Muscle layer of colon (tissue), 2 donors: ENCODE measurements around the gene OR1S2.
"Not testable (repeated sequence)": the region's sequence is repeated elsewhere in the genome, so short reads cannot be mapped to it uniquely, and the experiment has no call there.

Source experiments
- H3K27ac ChIP-seq: one replicate; pipeline ENCODE4 v1.7.0; 2013; ENCODE audit warnings: low read depth, mild to moderate bottlenecking, low read length, moderate library complexity
- H3K27me3 ChIP-seq, 2 donors: one replicate each; pipeline ENCODE4 v1.7.0; 2013; ENCODE audit warnings: low read length in 2 of 2, mild to moderate bottlenecking in 2 of 2; ENCODE audit not compliant: insufficient read depth in 2 of 2, control insufficient read depth in 1 of 2
- H3K36me3 ChIP-seq: one replicate; pipeline ENCODE4 v1.7.0; 2013; ENCODE audit warnings: mild to moderate bottlenecking, low read length; ENCODE audit not compliant: insufficient read depth
- H3K4me1 ChIP-seq: one replicate; pipeline ENCODE4 v1.7.0; 2013; ENCODE audit warnings: mild to moderate bottlenecking, low read length; ENCODE audit not compliant: insufficient read depth
- H3K4me3 ChIP-seq, 2 donors: one replicate each; pipeline ENCODE4 v1.7.0; 2013; ENCODE audit warnings: low read length in 2 of 2, low read depth in 1 of 2, mild to moderate bottlenecking in 1 of 2, moderate library complexity in 1 of 2
- H3K9ac ChIP-seq: one replicate; pipeline ENCODE4 v1.7.0; 2013; ENCODE audit warnings: low read length
- H3K9me3 ChIP-seq: one replicate; pipeline ENCODE4 v1.7.0; 2013; ENCODE audit warnings: mild to moderate bottlenecking, low read length
- donor health status: abdominal sarcoma.
- donor health status: Adenocarcinoma of cecum.

The OR1S2 gene, protein sequence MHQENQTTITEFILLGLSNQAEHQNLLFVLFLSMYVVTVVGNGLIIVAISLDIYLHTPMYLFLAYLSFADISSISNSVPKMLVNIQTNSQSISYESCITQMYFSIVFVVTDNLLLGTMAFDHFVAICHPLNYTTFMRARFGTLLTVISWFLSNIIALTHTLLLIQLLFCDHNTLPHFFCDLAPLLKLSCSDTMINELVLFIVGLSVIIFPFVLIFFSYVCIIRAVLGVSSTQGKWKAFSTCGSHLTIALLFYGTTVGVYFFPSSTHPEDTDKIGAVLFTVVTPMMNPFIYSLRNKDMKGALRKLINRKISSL

DNA sequence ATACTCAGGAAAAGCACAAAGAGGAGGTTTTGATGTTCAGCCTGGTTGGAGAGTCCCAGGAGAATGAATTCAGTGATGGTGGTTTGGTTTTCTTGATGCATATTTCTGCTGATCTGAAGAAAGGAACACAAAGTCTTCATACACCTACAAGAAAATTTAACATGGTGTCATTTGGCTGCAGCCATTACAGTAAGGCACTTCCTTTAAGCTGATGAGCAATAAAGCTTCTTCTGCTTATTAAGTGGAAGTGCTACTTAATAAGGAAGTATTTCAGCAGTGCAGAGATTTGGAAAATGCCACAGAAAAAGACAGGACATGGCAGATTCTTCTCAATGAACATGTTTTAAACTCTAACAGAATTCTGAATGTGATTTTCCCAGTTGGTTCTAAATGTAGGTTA, at the start of gene OR1S2:
Gene OR1S2, minus strand, starts transcription at position 101 of the 400 bp plus-strand sequence. Its CDS starts 0 bp downstream, at position 101.
- no peak within 1 kb of the TSS for H3K4me3 ChIP-seq
- H3K9me3 ChIP-seq = no peaks in the 10 kb centered on the region
- H3K27me3 ChIP-seq = no peaks in the 10 kb centered on the region
- no peaks in the 10 kb centered on the region for H3K36me3 ChIP-seq
- H3K9ac ChIP-seq = no peak within 1 kb of the TSS
- H3K27ac ChIP-seq = no peak within 1 kb of the TSS
- no peaks in the 10 kb centered on the region for H3K4me1 ChIP-seq

DNA sequence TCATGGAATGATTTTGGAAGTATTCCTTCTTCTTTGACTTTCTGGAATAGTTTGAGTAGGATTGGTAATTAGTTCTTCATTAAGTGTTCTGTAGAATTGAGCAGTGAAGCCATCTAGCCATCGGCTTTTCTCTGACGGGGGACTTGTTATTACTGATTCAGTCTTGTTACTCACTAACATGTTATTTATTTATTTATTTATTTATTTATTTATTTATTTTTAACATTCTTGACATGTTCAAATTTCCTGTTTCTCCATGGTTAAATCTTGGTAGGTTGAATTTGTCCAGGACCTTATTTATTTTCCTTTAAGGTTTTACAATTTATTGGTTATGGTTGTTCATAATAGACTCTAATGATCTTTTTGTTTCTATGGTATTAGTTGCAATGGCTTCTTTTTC, 40.0 kb upstream of the OR1S2 start:
- H3K4me1 ChIP-seq = no peaks in the 10 kb centered on the region
- H3K36me3 ChIP-seq = no peaks in the 10 kb centered on the region
- no peak overlapping the region for H3K27ac ChIP-seq
- H3K9me3 ChIP-seq = no peaks in the 10 kb centered on the region
- no peak overlapping the region for H3K9ac ChIP-seq
- H3K4me3 ChIP-seq = no peak overlapping the region
- no peaks in the 10 kb centered on the region for H3K27me3 ChIP-seq

DNA sequence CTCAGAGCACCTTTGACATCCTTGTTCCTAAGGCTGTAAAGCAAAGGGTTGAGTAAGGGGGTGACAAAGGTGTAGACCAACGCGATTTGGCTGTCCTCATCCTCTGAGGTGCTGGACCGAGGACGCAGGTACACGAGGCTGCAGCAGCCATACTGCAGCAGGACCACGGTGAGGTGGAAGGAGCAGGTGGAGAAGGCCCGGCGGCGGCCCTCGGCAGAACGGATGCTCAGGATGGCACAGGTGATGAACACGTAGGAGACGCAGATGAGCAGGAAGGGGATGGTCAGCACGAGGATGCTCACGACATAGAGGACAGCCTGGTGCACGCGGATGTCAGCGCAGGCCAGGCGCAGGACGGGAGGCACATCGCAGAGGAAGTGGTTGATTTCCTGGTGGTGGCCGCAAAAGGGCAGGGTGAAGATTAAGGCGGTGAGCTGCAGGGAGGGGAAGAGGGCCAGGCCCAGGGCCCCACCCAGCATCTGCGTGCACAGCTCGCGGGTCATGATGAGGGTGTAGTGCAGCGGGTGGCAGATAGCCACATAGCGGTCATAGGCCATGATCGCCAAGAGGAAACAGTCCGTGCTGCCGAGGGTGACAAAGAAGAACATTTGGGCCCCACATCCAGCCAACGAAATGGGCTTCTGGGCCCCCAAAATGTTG, 24.1 kb upstream of the OR1S2 start:
- H3K27ac ChIP-seq = no peak overlapping the region
- H3K4me1 ChIP-seq = no peaks in the 10 kb centered on the region
- no peaks in the 10 kb centered on the region for H3K36me3 ChIP-seq
- H3K4me3 ChIP-seq = no peak overlapping the region
- no peaks in the 10 kb centered on the region for H3K9me3 ChIP-seq
- no peaks in the 10 kb centered on the region for H3K27me3 ChIP-seq
- H3K9ac ChIP-seq = no peak overlapping the region

- H3K9me3 ChIP-seq = no peaks in the 10 kb centered on the region
- H3K27ac ChIP-seq = no peak overlapping the region
- no peak overlapping the region for H3K9ac ChIP-seq
- no peak overlapping the region for H3K4me3 ChIP-seq
- no peaks in the 10 kb centered on the region for H3K36me3 ChIP-seq
- no peaks in the 10 kb centered on the region for H3K4me1 ChIP-seq
- H3K27me3 ChIP-seq = no peaks in the 10 kb centered on the region
Observed at GRCh38 chr11:58222721-58223120, 18.8 kb upstream of the OR1S2 start.

DNA sequence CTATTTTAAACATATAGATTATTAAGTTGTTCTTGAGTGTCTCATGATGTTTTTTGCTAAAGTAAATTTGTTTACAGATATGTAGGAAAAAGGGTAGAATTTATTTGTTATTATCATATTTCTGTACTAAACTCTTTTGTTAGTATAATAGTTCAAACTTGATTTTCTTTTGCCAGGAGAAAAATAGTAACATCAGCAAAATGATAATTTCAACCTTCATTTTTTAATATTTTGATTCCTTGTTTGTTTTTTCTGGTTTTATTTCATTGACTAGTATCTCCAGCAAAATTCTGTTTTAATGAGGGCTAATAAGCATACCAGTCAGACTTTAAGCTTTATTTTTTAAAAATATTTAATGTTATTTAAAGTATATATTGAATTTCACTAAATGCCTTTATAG, 12.5 kb upstream of the OR1S2 start:
- Histone ChIP-seq H3K27me3 (no peaks in the 10 kb centered on the region), H3K9me3 (no peaks in the 10 kb centered on the region), H3K36me3 (no peaks in the 10 kb centered on the region), H3K27ac (no peak overlapping the region), H3K4me3 (no peak overlapping the region), H3K4me1 (no peaks in the 10 kb centered on the region), H3K9ac (no peak overlapping the region)

DNA sequence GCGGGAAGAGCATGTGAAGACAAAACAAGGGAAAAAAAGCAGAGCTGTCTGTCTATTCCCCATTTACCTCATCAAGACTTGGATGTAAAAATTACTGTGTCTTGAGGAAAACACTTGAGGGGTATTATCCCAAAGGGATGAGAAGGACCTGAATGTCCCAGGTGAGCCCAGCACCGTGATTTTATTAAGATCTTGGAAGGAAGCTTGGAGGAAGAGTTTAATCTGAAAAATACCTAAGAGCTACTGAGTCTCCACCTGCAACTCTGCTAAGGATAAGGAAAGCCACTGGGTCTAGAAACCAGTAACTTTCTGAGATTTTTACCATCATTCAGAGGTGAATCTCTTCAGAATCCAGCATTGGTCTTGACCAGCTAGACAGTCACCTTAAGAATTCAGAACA, 8.5 kb upstream of the OR1S2 start, which contains the start of gene OR1S1:
Gene OR1S1, plus strand, starts transcription at position 301 of the 400 bp plus-strand sequence.
- H3K9ac ChIP-seq, H3K36me3 ChIP-seq, H3K4me3 ChIP-seq, H3K4me1 ChIP-seq, H3K27me3 ChIP-seq, H3K9me3 ChIP-seq, H3K27ac ChIP-seq: not testable (repeated sequence)

GRCh38 chr11:58199271-58199670, 4.7 kb downstream of the OR1S2 start:
- H3K4me1 ChIP-seq = no peaks in the 10 kb centered on the region

DNA sequence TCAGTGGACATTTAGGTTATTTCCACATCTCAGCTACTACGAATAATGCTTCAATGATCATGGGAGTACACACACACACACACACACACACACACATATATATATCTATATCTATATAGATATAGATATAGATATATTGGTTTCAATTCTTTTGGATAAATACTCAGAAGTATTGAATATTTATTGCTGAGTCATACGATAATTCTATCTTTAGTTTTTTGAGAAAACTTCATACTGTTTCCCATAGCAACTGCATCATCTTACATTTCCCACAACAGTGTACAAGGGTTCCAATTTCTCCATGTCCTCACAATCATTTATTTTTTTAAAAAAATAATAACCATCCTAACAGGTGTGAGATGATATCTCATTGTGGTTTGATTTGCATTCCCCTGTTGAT, 8.0 kb downstream of the OR1S2 start:
- no peak overlapping the region for H3K4me3 ChIP-seq
- no peak overlapping the region for H3K27ac ChIP-seq
- no peaks in the 10 kb centered on the region for H3K9me3 ChIP-seq
- H3K9ac ChIP-seq = no peak overlapping the region
- no peaks in the 10 kb centered on the region for H3K36me3 ChIP-seq
- no peaks in the 10 kb centered on the region for H3K27me3 ChIP-seq
- H3K4me1 ChIP-seq = no peaks in the 10 kb centered on the region

More at GRCh38 chr11:58199271-58199670, 4.7 kb downstream of the OR1S2 start:
- Histone ChIP-seq H3K9ac (no peak overlapping the region), H3K9me3 (no peaks in the 10 kb centered on the region), H3K36me3 (no peaks in the 10 kb centered on the region), H3K4me3 (no peak overlapping the region), H3K27ac (no peak overlapping the region), H3K27me3 (no peaks in the 10 kb centered on the region)

- Histone ChIP-seq H3K27ac (no peak overlapping the region), H3K9me3 (no peaks in the 10 kb centered on the region), H3K4me1 (no peaks in the 10 kb centered on the region), H3K9ac (no peak overlapping the region), H3K36me3 (no peaks in the 10 kb centered on the region), H3K4me3 (no peak overlapping the region), H3K27me3 (no peaks in the 10 kb centered on the region)
Observed at GRCh38 chr11:58193391-58193790, 10.6 kb downstream of the OR1S2 start.

DNA sequence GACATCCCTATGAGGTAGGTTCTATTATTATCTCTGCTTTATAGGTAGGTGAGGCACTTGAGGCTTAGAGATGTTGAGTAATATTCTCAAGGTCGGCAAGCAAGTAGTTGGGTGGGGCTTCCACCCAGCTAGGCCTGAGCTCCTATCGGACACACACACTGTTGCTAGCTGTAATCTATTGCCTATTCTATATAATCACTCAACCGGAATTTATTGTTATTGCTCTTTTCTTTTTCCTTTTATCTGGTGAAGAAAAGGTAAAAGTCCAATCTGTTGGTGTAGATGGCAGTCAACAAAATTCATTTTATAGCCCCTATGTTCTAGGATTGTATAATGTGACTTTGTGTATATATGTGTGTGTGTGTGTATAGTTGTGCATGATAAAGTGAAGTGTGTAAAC, 11.7 kb downstream of the OR1S2 start:
- Histone ChIP-seq H3K27me3 (no peaks in the 10 kb centered on the region), H3K36me3 (no peaks in the 10 kb centered on the region), H3K4me3 (no peak overlapping the region), H3K27ac (no peak overlapping the region), H3K4me1 (no peaks in the 10 kb centered on the region), H3K9me3 (no peaks in the 10 kb centered on the region), H3K9ac (no peak overlapping the region)

DNA sequence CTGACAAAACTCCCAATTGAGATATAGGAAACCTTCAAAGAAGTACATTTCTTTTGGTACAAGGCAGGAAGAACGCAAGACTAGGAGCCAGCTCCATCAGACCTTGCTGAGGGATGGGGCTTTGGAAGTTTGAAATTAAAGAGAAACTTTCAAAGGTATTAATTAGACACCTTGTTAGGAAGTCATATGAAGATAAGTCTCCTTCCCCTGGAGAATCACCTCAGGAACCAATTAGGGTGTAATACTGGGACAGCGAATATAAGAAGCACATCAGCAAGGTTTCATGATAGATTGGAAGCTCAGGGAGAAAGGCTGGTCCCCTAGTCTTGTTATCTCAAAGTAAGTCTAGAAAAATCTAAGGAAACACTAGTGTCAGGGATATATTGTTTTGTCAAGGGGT, 15.2 kb downstream of the OR1S2 start, which contains the start of gene OR9Q2:
Gene OR9Q2, plus strand, starts transcription at position 301 of the 400 bp plus-strand sequence. CDS start 1,421 bp downstream, outside the sequence.
- no peak within 1 kb of the TSS for H3K4me3 ChIP-seq
- no peak within 1 kb of the TSS for H3K27ac ChIP-seq
- H3K36me3 ChIP-seq = no peaks in the 10 kb centered on the region
- H3K9ac ChIP-seq = no peak within 1 kb of the TSS
- no peaks in the 10 kb centered on the region for H3K27me3 ChIP-seq
- no peaks in the 10 kb centered on the region for H3K9me3 ChIP-seq
- no peaks in the 10 kb centered on the region for H3K4me1 ChIP-seq

DNA sequence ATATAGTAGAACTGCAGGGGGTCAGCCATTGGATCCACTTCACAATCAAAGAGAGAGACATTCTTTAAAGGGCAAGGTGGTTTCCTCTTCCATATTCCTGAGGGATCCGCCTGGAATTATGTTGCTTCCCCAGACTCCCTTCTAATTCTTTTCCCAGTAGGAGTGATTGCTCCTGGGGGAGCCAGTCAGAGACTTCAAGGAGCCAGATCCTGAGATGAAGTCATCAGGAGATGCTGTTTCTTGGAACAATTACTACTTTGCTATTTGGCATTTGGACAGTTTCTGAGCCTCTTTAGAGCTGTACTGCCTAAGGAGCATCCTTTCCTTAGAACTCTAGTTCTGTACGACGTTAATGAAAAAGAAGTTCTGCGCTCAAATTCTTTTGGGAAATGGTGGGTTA, 17.0 kb downstream of the OR1S2 start:
- Histone ChIP-seq H3K27ac (no peak overlapping the region), H3K36me3 (no peaks in the 10 kb centered on the region), H3K27me3 (no peaks in the 10 kb centered on the region), H3K4me3 (no peak overlapping the region), H3K9ac (no peak overlapping the region), H3K9me3 (no peaks in the 10 kb centered on the region), H3K4me1 (no peaks in the 10 kb centered on the region)
